Glomerular visceral epithelial cell (primary cell): Measurements from ENCODE around the gene LIN7A.
"Not testable (repeated sequence)": the region's sequence is repeated elsewhere in the genome, so short reads cannot be mapped to it uniquely, and the experiment has no call there.

Experiments
- DNase-seq: peaks from one replicate; pipeline ENCODE4 v3.0.0-alpha.2; 2016; ENCODE audit errors: extremely low spot score

The LIN7A gene

DNA sequence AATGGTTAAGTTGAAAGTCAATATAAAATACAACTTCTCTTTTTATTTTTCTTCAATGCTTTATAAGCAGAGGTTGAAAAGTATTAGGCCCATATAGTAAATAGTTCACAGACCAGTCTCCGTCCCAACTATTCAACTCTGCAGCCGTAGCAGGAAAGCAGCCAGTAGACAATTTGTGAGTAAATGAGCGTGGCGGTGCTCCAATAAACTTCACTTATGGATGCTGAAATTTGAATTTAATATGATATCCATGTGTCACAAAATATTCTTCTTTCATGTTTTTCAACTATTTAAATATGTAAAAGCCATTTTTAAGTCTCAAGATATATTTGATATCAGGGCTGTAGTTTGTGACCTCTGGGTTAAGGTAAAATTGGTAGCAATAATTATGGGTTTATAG, 17.7 kb downstream of the LIN7A start:
- DNase-seq, result no peak

DNA sequence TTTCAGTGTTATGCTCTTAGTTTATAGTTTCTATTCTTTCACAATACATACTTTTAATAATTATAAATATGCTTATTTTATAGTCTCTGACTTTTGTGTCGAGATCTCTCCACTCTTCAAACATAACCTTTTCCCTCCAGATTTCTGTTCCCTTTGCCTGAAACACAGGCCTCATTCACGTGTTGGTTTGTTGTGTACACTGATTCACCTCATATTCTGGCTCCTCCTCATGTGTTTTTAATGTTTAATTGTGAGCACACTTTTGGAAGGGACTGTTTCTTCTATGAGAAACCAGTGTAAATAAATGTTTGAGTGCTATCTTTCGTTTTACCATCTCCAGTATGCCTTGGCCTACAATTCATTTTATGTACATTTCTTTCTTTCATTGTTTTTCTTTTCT, 20.1 kb downstream of the LIN7A start:
- no peak for DNase-seq

DNA sequence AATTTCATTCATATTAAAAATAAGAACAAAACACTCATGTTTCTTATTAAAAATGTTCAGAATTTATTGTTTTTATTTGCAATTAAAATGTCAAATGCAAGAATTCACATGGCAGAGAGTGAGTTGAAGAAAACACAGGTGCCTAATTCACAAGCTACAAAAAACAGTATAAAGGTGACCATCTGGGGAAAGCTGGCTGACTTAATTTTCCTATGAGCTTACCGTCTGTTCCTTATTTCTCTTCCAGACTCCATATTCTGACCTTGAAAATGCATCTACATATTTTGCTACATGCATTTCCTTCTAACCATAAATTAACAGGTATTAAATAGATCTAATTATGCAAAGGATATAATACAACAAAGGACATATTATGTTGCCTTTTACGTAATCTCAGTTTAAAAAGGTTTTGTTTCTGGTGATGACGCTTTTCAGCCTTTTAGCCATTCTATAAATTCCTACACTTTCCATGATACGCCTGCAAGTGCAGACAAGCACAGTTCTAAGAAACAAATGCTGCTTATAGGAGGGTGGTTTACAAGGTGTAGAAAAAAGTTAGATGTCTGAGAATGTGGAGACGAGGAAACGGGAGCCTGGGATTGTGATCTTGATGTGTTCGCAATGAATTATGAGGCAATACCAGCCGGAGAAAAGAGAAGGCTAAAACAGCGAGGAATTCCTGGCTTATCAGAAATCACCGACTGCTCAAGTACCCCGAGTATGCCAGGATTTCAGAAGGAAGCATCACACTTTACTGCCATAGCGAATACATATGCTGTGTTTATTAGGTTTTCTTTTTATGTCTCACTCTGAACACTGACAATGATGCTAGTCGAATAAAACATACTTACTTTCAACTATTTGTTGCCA, 24.6 kb downstream of the LIN7A start:
- no peak for DNase-seq

DNA sequence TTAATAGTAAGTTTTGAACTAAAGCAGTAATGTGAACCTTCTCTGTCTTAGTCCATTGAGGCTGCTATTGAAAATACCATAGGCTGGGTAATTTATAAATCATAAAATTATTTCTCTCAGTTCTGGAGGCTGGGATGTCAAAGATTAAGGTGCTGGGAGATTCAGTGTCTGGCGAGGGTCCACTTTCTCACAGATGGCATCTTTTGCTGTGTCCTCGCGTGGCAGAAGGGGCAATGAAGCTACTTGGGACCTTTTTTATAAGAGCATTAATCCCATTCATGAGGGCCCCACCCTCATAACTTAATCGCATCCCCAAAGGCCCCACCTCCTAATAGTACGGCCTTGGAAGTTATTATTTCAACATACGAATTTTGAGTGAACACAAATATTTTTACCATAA, 28.4 kb downstream of the LIN7A start:
- no peak for DNase-seq

DNA sequence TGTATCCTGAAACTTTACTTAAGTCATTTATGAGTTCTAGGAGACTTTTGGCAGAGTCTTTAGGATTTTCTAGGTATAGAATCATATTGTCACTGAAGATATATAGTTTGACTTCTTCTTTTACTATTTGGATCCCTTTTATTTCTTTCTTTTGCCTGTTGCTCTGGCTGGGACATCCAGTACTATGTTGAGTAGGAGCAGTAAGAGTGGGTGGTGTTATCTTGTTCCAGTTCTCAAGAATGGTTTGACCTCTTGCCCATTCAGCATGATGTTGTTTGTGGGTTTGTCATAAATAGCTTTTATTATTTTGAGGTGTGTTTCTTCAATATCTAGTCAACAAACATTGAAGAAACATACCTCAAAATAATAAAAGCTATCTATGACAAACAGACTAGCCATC, 35.0 kb downstream of the LIN7A start:
- no peak for DNase-seq

GRCh38 chr12:80901661-80902060, 36.1 kb downstream of the LIN7A start:
- DNase-seq, result no peak

GRCh38 chr12:80895240-80895639, 42.5 kb downstream of the LIN7A start:
- DNase-seq, result no peak

- no peak for DNase-seq
Observed at GRCh38 chr12:80894179-80894578, 43.6 kb downstream of the LIN7A start.

- DNase-seq, result no peak
Observed at GRCh38 chr12:80892597-80893445, 44.9 kb downstream of the LIN7A start.

DNA sequence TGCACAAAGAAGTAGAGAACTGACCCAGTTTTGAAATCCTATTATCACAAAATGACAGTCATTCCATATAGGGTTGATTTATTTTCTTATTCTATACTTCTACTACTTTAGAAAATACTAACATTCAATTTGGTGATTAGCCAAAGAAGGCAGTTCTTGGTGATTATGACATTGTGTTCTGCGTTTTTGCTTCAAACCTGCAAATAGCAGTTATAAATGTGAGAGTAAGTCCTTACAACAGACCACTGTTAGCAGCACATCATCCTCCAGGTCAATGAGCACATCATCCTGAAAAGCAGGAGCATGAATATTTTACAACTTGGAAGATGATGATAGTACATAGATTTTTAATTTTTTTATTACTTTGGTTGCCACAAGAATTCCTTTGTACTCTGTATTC, 53.1 kb downstream of the LIN7A start:
- DNase-seq, result no peak

GRCh38 chr12:80881106-80881505, 56.6 kb downstream of the LIN7A start:
- no peak for DNase-seq

GRCh38 chr12:80878452-80878851, 59.3 kb downstream of the LIN7A start:
- DNase-seq, result not testable (repeated sequence)

GRCh38 chr12:80877721-80878265, 59.9 kb downstream of the LIN7A start:
- DNase-seq, result no peak

GRCh38 chr12:80872053-80872452, 65.7 kb downstream of the LIN7A start:
- no peak for DNase-seq

- no peak for DNase-seq
Observed at GRCh38 chr12:80869264-80869663, 68.5 kb downstream of the LIN7A start.

- DNase-seq, result no peak
Observed at GRCh38 chr12:80868576-80868975, 69.2 kb downstream of the LIN7A start.

DNA sequence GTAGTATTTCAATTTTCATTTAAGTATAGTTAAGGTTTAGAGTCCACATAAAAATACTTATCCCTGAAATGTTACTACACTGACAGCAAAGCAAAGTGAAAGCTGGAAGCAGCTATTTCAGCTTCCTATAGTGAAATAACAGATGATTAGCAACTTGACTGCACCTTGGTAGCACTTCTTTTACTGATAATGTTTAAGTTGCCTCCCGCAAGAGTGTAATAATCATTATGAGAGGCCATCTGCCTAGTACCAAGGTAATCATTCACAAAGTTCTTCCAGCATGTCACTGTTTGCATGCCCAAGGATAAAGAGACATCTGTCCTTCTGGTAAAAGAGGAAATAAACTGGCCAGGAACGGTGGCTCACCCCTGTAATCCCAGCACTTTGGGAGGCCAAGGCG, 69.8 kb downstream of the LIN7A start:
- no peak for DNase-seq

GRCh38 chr12:80864046-80864735, 73.5 kb downstream of the LIN7A start:
- no peak for DNase-seq

GRCh38 chr12:80862531-80862930, 75.2 kb downstream of the LIN7A start:
- no peak for DNase-seq

- DNase-seq, result no peak
Observed at GRCh38 chr12:80861641-80862378, 75.9 kb downstream of the LIN7A start.

GRCh38 chr12:80860928-80861327, 76.8 kb downstream of the LIN7A start:
- DNase-seq, result no peak
